Fibroblast of lung (primary cell): ENCODE measurements around the gene ZNF598. TPM values are rescaled to one million over a fixed set of nuclear protein-coding genes. Genes with fewer than 3 reads are reported as not detected.
A peak's percentile ranks its signal among the peaks of the same experiment; 100 is the strongest.

ENCODE experiments used
- DNase-seq, 2 donors: peaks; one replicate each; pipeline versions ENCODE4 v3.0.0 to v3.0.0-alpha.2; 2010; ENCODE audit warnings: low read depth in 2 of 2
- H2AFZ ChIP-seq: 2 replicates; pipeline ENCODE4 v1.5.1; 2012; ENCODE audit warnings: low read length, control low read depth, inconsistent platforms
- H3K27ac ChIP-seq: 2 replicates; pipeline ENCODE4 v1.5.1; 2011; ENCODE audit warnings: low read length, control low read depth; ENCODE audit not compliant: insufficient read depth
- H3K27me3 ChIP-seq: 2 replicates; pipeline ENCODE4 v1.5.1; 2011; ENCODE audit warnings: mild to moderate bottlenecking, low read length; ENCODE audit not compliant: control insufficient read depth, insufficient read depth
- H3K36me3 ChIP-seq: 2 replicates; pipeline ENCODE4 v1.5.1; 2011; ENCODE audit warnings: low read length; ENCODE audit not compliant: control insufficient read depth, insufficient read depth
- H3K4me1 ChIP-seq: 2 replicates; pipeline ENCODE4 v1.5.1; 2011; ENCODE audit warnings: low read length; ENCODE audit not compliant: control insufficient read depth, insufficient read depth; ENCODE audit errors: extremely low read depth
- H3K4me2 ChIP-seq: 2 replicates; pipeline ENCODE4 v1.5.1; 2011; ENCODE audit warnings: low read length, control low read depth; ENCODE audit not compliant: insufficient read depth; ENCODE audit errors: extremely low read depth
- H3K4me3 ChIP-seq, 4 experiments: fragments of 200-600 bp in 1 of 4; sonication (generic) in 1 of 4; replicated peaks in 1 of 4; 2 replicates each; pipeline ENCODE4 v1.5.1; 2011 to 2016; ENCODE audit warnings: low read length in 4 of 4, low read depth in 3 of 4, mild to moderate bottlenecking in 3 of 4, control low read depth in 2 of 4, inconsistent platforms in 1 of 4, mixed read lengths in 1 of 4; ENCODE audit not compliant: insufficient read depth in 1 of 4; ENCODE audit errors: control extremely low read depth in 1 of 4
- H3K79me2 ChIP-seq: 2 replicates; pipeline ENCODE4 v1.5.1; 2012; ENCODE audit warnings: mild to moderate bottlenecking, low read length, inconsistent platforms; ENCODE audit not compliant: control insufficient read depth, insufficient read depth
- H3K9ac ChIP-seq: 2 replicates; pipeline ENCODE4 v1.5.1; 2011; ENCODE audit warnings: mild to moderate bottlenecking, low read length, control low read depth; ENCODE audit not compliant: insufficient read depth
- H3K9me3 ChIP-seq: 2 replicates; pipeline ENCODE4 v1.5.1; 2012; ENCODE audit warnings: low read depth, low read length; ENCODE audit not compliant: control insufficient read depth, insufficient read depth
- H4K20me1 ChIP-seq: 2 replicates; pipeline ENCODE4 v1.5.1; 2011; ENCODE audit warnings: low read length; ENCODE audit not compliant: control insufficient read depth, insufficient read depth; ENCODE audit errors: extremely low read depth
- CTCF ChIP-seq, 2 donors: IDR thresholded peaks in 1 of 2; conservative IDR thresholded peaks in 1 of 2; 1 replicate in 1 of 2; 2 replicates in 1 of 2; pipeline ENCODE4 v1.5.1; 2011 to 2012; ENCODE audit warnings: low read length in 2 of 2, control low read depth in 1 of 2, inconsistent platforms in 1 of 2, low read depth in 1 of 2, mild to moderate bottlenecking in 1 of 2
- EZH2 ChIP-seq: IDR thresholded peaks from 2 replicates; pipeline ENCODE4 v1.5.1; 2012; ENCODE audit warnings: low read length, control low read depth, mild to moderate bottlenecking; ENCODE audit errors: missing control alignments
- polyA plus RNA-seq, 2 donors: library from polyadenylated mRNA; depleted of rRNA in 1 of 2; stranded (reverse) in 1 of 2; unstranded in 1 of 2; fragments of >200 nt; gene quantifications; 2 replicates each; pipeline ENCODE4 v1.2.1, GENCODE V29; 2011 to 2012; ENCODE audit warnings: missing spikeins in 1 of 2
- total RNA-seq: library from RNA; depleted of rRNA; stranded (reverse); fragments of >200 nt; gene quantifications from 2 replicates; pipeline ENCODE4 v1.2.1, GENCODE V29; 2014

Gene ZNF598
- total and polyA plus RNA-seq, 2 donors (not counting 1 experiment from before 2014, with no cell fraction given): 11.6 to 18.8 TPM

DNA sequence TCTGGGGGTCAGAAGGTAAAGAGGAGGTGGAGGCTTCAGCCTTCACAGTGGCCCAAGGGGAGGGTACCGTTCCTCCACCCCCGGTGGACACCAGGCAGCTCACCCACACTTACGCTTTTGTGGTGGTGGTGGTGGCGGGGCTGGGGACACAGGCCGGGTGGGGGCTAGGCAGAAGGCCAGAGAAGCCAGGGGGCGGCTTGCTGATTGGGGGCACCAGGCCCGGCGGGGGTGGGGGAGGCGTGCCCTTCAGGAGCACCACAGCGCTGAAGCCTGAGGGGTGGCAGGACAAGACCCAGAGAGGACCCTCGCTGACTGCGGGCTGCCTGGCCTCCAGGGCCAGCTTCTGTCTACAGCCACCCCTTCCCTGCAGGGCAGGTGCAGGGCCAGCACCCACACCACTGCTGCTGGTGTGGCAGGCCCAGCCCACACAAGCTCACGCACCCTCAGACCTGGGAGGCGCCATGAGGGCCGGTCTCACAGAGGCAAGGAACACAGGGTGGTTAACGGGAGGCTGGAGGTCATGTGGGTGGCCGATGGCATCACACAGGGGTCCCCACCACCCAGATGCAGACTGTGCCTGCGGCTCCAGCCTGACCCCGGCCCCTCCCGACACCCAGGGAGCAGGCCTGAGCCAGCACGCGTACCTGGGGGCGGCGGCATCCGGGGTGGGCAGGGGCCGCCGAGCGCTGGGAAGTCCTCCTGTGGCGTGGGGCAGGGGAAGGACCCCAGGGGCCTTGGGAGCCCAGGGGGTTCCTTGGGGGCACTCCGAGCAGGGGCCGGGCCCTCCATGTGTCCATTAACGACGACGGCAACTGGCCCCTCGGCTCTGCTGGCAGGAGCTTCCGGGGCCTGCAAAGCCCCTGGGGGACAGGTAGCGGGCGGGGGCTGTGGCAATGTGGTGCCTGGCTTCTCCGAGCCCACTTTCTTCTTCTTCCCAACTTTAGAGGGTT is 10.5 kb downstream of the ZNF598 start:
- H3K4me1 ChIP-seq: peaks cover 8% of the 10 kb centered on the region
- peaks cover 42% of the 10 kb centered on the region for H3K36me3 ChIP-seq
- H3K27ac ChIP-seq: no peak overlapping the region
- no peaks in the 10 kb centered on the region for H3K9me3 ChIP-seq
- TF ChIP-seq EZH2 (no peak), CTCF (conservative IDR thresholded peaks at IDR 0.05 in 1 of 2, IDR thresholded peaks at IDR 0.05 in 1 of 2; ENCODE audit: low read depth in 1 of 2, low read length in 2 of 2) (no peak)
- no peak for DNase-seq
- H3K4me2 ChIP-seq: no peak overlapping the region
- H3K27me3 ChIP-seq: no peaks in the 10 kb centered on the region
- no peaks in the 10 kb centered on the region for H4K20me1 ChIP-seq
- H2AFZ ChIP-seq: no peak overlapping the region
- H3K9ac ChIP-seq: no peak overlapping the region
- H3K79me2 ChIP-seq: peaks cover 15% of the 10 kb centered on the region
- no peak overlapping the region for H3K4me3 ChIP-seq

- Histone ChIP-seq H3K27me3 (no peaks in the 10 kb centered on the region), H4K20me1 (no peaks in the 10 kb centered on the region), H3K27ac (peak overlapping the region; percentile 26), H3K4me1 (peaks cover 8% of the 10 kb centered on the region), H3K4me2 (no peak overlapping the region), H3K9me3 (no peaks in the 10 kb centered on the region), H3K79me2 (peaks cover 9% of the 10 kb centered on the region), H2AFZ (no peak overlapping the region), H3K9ac (no peak overlapping the region), H3K4me3 (no peak overlapping the region), H3K36me3 (peaks cover 41% of the 10 kb centered on the region)
- no peak for DNase-seq
- TF ChIP-seq CTCF (conservative IDR thresholded peaks at IDR 0.05 in 1 of 2, IDR thresholded peaks at IDR 0.05 in 1 of 2; ENCODE audit: low read depth in 1 of 2, low read length in 2 of 2) (no peak), EZH2 (no peak)
Measured at GRCh38 chr16:1998360-1998835, 11.2 kb downstream of the ZNF598 start.

GRCh38 chr16:1997494-1998359 is 11.9 kb downstream of the ZNF598 start:
- Histone ChIP-seq H3K27me3 (no peaks in the 10 kb centered on the region), H3K79me2 (peaks cover 4% of the 10 kb centered on the region), H4K20me1 (no peaks in the 10 kb centered on the region), H3K9ac (no peak overlapping the region), H3K27ac (peak overlapping the region; percentile 57), H3K4me2 (no peak overlapping the region), H3K4me3 (no peak overlapping the region), H3K4me1 (peaks cover 8% of the 10 kb centered on the region), H2AFZ (no peak overlapping the region), H3K36me3 (peaks cover 35% of the 10 kb centered on the region), H3K9me3 (no peaks in the 10 kb centered on the region)
- TF ChIP-seq CTCF (conservative IDR thresholded peaks at IDR 0.05 in 1 of 2, IDR thresholded peaks at IDR 0.05 in 1 of 2; ENCODE audit: low read depth in 1 of 2, low read length in 2 of 2): no peak
- TF ChIP-seq EZH2: no peak
- DNase-seq: peak in 1 of 2 donors; percentile 89
